K562 (cell line): ENCODE measurements around the gene MXI1. TPM values are rescaled to one million over a fixed set of nuclear protein-coding genes. Genes with fewer than 3 reads are reported as not detected.

Source experiments
- ATAC-seq: fragments of 200-7000 bp; cut with Tn5 transposase; 3 replicates; pipeline ENCODE4 v1.9.1; 2020; ENCODE audit warnings: moderate library complexity
- BruUV-seq: library from RNA; stranded (reverse); fragments of 400-500 nt; replicated peaks from 2 replicates; lab custom pipeline; 2021; lab: Mats Ljungman, UMichigan
- CTCF ChIA-PET: fragments of 300-600 bp; formaldehyde crosslinking; extraction: SDS; loops from one replicate; lab custom pipeline; 2021; ENCODE audit warnings: low intra/inter-chr PET ratio; lab: Yijun Ruan, JAX
- POLR2A ChIA-PET: fragments of 300-600, 350-650 bp; sonication (Branson Sonifier 250); formaldehyde crosslinking; extraction: SDS; loops from one replicate; lab custom pipeline; 2021; ENCODE audit warnings: antibody characterized with exemption, inconsistent platforms; lab: Yijun Ruan, JAX
- DNase-seq, 4 experiments: peaks; one replicate each; pipeline versions ENCODE4 v3.0.0 to v3.0.0-alpha.2; 2011 to 2018; ENCODE audit warnings: low spot score in 3 of 4, mixed read lengths in 3 of 4; ENCODE audit errors: extremely low read depth in 1 of 4
- FAIRE-seq: peaks from 2 replicates; lab custom pipeline; 2011; peaks lifted over from hg19 to GRCh38; lab: Jason Lieb, UNC
- H2AFZ ChIP-seq: 2 replicates; pipeline ENCODE4 v1.6.0; 2011; ENCODE audit warnings: low read depth, low read length, control low read depth, inconsistent platforms
- H3K27ac ChIP-seq: fragments of 200-600 bp; 3 replicates; pipeline ENCODE4 v1.8.0; 2011; ENCODE audit warnings: low read depth, mild to moderate bottlenecking, control low read depth, inconsistent platforms, low read length, moderate library complexity, mixed read lengths; ENCODE audit errors: extremely low read depth
- H3K27me3 ChIP-seq, 2 experiments: fragments of 300-600 bp in 1 of 2; 2 replicates in 1 of 2; 3 replicates in 1 of 2; pipeline versions ENCODE4 v1.6.0 to v1.8.0; 2011; ENCODE audit warnings: inconsistent platforms in 2 of 2, low read length in 2 of 2, mild to moderate bottlenecking in 1 of 2, mixed read lengths in 1 of 2, moderate library complexity in 1 of 2; ENCODE audit not compliant: control insufficient read depth in 2 of 2, insufficient read depth in 2 of 2
- H3K36me3 ChIP-seq: fragments of 300-600 bp; 3 replicates; pipeline ENCODE4 v1.8.0; 2011; ENCODE audit warnings: mild to moderate bottlenecking, low read length, inconsistent platforms; ENCODE audit not compliant: control insufficient read depth, insufficient read depth
- H3K4me1 ChIP-seq, 2 experiments: fragments of 200-600 bp in 1 of 2; replicated peaks in 1 of 2; 2 replicates in 1 of 2; 3 replicates in 1 of 2; pipeline versions ENCODE4 v1.5.1 to v1.8.0; 2011; ENCODE audit warnings: inconsistent platforms in 2 of 2, low read length in 2 of 2, mild to moderate bottlenecking in 1 of 2, mixed read lengths in 1 of 2, moderate library complexity in 1 of 2; ENCODE audit not compliant: control insufficient read depth in 2 of 2, insufficient read depth in 2 of 2
- H3K4me2 ChIP-seq: 2 replicates; pipeline ENCODE4 v1.6.1; 2011; ENCODE audit warnings: low read length, control low read depth, inconsistent platforms, mixed read lengths; ENCODE audit not compliant: insufficient read depth
- H3K4me3 ChIP-seq: fragments of 200-600 bp; sonication (generic), shearing (Covaris generic); 2 replicates; pipeline ENCODE4 v1.5.1; 2016; ENCODE audit warnings: control low read depth, inconsistent platforms
- H3K79me2 ChIP-seq: fragments of 200-600 bp; 3 replicates; pipeline ENCODE4 v1.8.0; 2011; ENCODE audit warnings: low read length, inconsistent platforms; ENCODE audit not compliant: control insufficient read depth, insufficient read depth
- H3K9ac ChIP-seq, 2 experiments: 2 replicates each; pipeline versions ENCODE4 v1.6.0 to v1.6.1; 2011; ENCODE audit warnings: low read depth in 2 of 2, low read length in 2 of 2, control low read depth in 1 of 2, inconsistent platforms in 1 of 2, mild to moderate bottlenecking in 1 of 2, mixed read lengths in 1 of 2; ENCODE audit not compliant: insufficient read depth in 1 of 2
- H3K9me1 ChIP-seq: one replicate; pipeline ENCODE4 v1.6.0; 2011; ENCODE audit warnings: inconsistent platforms, mild to moderate bottlenecking, low read length, moderate library complexity; ENCODE audit not compliant: control insufficient read depth, insufficient read depth
- H3K9me3 ChIP-seq: replicated peaks from 2 replicates; pipeline ENCODE4 v1.5.1; 2011; ENCODE audit warnings: low read depth, low read length, inconsistent platforms; ENCODE audit not compliant: control insufficient read depth, insufficient read depth
- H4K20me1 ChIP-seq: replicated peaks from 2 replicates; pipeline ENCODE4 v1.6.1; 2011; ENCODE audit warnings: low read length, inconsistent platforms, mixed read lengths; ENCODE audit not compliant: control insufficient read depth, insufficient read depth
- NCOA4 ChIP-seq: fragments of 450-650 bp; IDR thresholded peaks from 2 replicates; pipeline ENCODE4 v1.6.1; 2018; ENCODE audit warnings: mild to moderate bottlenecking; ENCODE audit not compliant: partially characterized antibody
- ZNF584 ChIP-seq: fragments of 200-800 bp; sonication (Bioruptor generic); IDR thresholded peaks from 2 replicates; pipeline ENCODE4 v1.6.1; 2016; ENCODE audit warnings: low read depth, mild to moderate bottlenecking, missing genetic modification characterization, missing compliant biosample characterization
- WGBS: fragments of 100-300 bp; shearing (Covaris generic); methylation state at CpG from one replicate; pipeline ENCODE4 v1.1.6; 2016; ENCODE audit warnings: low coverage, mixed read lengths; ENCODE audit not compliant: insufficient coverage; ENCODE audit errors: missing lambda C conversion rate; 5-methylcytosine and 5-hydroxymethylcytosine counted together
- in situ Hi-C: fragments of 300-500 bp; cut with MboI; formaldehyde crosslinking; loops from 4 replicates; pipeline ENCODE4 v1.15.0; 2018; ENCODE audit warnings: inconsistent platforms, mixed read lengths
- intact Hi-C: fragments of 100-400 bp; cut with micrococcal nuclease; formaldehyde crosslinking; loops from 2 replicates; pipeline ENCODE4 v1.14.2; 2022
- polyA plus RNA-seq, 8 experiments: library from polyadenylated mRNA; depleted of rRNA in 4 of 8; stranded (reverse) in 5 of 8; unstranded in 3 of 8; fragments of >200 nt; fragmentation: Nextera tagmentation in 2 of 8; fragmentation: Illumina TruSeq in 1 of 8; extraction: Ambion mirVana in 2 of 8; extraction: Trizol in 1 of 8; gene quantifications; 2 replicates each; pipeline versions ENCODE4 v1.2.1 to v1.2.3, GENCODE V29; 2011 to 2014; ENCODE audit warnings: inconsistent platforms in 1 of 8, missing spikeins in 1 of 8
- total RNA-seq, 7 experiments: library from RNA; depleted of rRNA in 6 of 7; stranded (reverse); fragments of >200 nt in 6 of 7; fragmentation: Illumina TruSeq in 2 of 7; extraction: Trizol in 2 of 7; gene quantifications; 2 replicates each; pipeline versions ENCODE4 v1.2.1 to v1.2.3, GENCODE V29; 2011 to 2021; ENCODE audit warnings: low replicate concordance in 1 of 7
- TF ChIP-seq, protein P1 (sequence below): IDR thresholded peaks from 2 replicates; pipeline ENCODE4 v1.6.1; 2011; ENCODE audit warnings: borderline replicate concordance, low read depth, mild to moderate bottlenecking, moderate library complexity, low read length; ENCODE audit not compliant: insufficient read depth, poor library complexity, severe bottlenecking

The MXI1 gene
- total and polyA plus RNA-seq, 9 of the 15 experiments (the other 6 are each of a cell fraction or from before 2014, with no cell fraction given), result 9.1 to 23.7 (median 14.8) TPM

DNA sequence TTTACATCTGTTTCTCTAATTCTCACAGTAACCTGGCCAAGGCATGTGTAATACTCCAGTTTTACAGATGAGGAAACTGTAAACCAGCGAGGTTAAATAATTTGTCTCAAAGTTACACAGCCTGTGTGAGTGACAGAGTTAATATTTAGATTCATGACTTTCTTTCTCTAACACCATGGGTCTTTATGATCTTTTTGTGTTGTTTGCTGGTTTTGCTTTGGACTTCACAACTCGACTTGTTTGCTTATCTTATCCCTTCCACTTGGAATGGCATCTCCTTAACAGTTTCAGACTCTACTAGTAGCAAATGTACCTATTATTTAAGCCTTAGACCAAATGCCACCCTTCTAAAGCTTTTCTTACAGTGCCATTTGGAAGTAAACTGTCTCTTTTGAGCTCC lies 34.4 kb downstream of the MXI1 start:
- H3K27ac ChIP-seq, result no peak overlapping the region
- no TSS peak for BruUV-seq
- 17% methylated on average over 2 of the region's 2 CpGs for WGBS
- CTCF ChIA-PET, result no interaction called here
- H3K4me1 ChIP-seq, result peaks cover 0 to 9% of the 10 kb centered on the region in 2 experiments; a peak in 2 of 5 replicates
- no peak overlapping the region; the same call in 1 of the 2 replicates for H3K4me2 ChIP-seq
- H3K9me1 ChIP-seq, result no peaks in the 10 kb centered on the region
- in situ Hi-C loops, result no loop called here
- POLR2A ChIA-PET, result interaction anchor here (1.2 to 1.3 kb wide), 2 partner anchors 8 to 10 kb away, joined by 3 to 5 read pairs; no protein-coding TSS in a partner anchor
- no peak overlapping the region for H3K9ac ChIP-seq
- peak; percentile 33; the same call in 1 of the 3 replicates for ATAC-seq
- no peak overlapping the region for H2AFZ ChIP-seq
- TF ChIP-seq, protein P1, sequence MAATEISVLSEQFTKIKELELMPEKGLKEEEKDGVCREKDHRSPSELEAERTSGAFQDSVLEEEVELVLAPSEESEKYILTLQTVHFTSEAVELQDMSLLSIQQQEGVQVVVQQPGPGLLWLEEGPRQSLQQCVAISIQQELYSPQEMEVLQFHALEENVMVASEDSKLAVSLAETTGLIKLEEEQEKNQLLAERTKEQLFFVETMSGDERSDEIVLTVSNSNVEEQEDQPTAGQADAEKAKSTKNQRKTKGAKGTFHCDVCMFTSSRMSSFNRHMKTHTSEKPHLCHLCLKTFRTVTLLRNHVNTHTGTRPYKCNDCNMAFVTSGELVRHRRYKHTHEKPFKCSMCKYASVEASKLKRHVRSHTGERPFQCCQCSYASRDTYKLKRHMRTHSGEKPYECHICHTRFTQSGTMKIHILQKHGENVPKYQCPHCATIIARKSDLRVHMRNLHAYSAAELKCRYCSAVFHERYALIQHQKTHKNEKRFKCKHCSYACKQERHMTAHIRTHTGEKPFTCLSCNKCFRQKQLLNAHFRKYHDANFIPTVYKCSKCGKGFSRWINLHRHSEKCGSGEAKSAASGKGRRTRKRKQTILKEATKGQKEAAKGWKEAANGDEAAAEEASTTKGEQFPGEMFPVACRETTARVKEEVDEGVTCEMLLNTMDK, result no peak
- peaks cover 52% of the 10 kb centered on the region for H3K79me2 ChIP-seq
- H4K20me1 ChIP-seq, result no peaks in the 10 kb centered on the region
- FAIRE-seq, result no peak
- H3K4me3 ChIP-seq, result no peak overlapping the region
- peaks cover 20% of the 10 kb centered on the region; the same call in 2 of the 3 replicates for H3K36me3 ChIP-seq
- intact Hi-C loops, result loop anchor here (5.0 kb wide), 1 partner anchor 35 kb away; no protein-coding TSS in a partner anchor
- no peaks in the 10 kb centered on the region for H3K9me3 ChIP-seq
- DNase-seq, result no peak
- H3K27me3 ChIP-seq, result no peaks in the 10 kb centered on the region

GRCh38 chr10:110242511-110242910 lies 35.1 kb downstream of the MXI1 start:
- ATAC-seq, result no peak
- FAIRE-seq, result no peak
- intact Hi-C loops, result loop anchor here (5.0 kb wide), 1 partner anchor 35 kb away; no protein-coding TSS in a partner anchor
- no peak overlapping the region for H3K9ac ChIP-seq
- peaks cover 0 to 9% of the 10 kb centered on the region in 2 experiments; a peak in 2 of 5 replicates for H3K4me1 ChIP-seq
- no peak for DNase-seq
- BruUV-seq, result no TSS peak
- ChIA-PET POLR2A (interaction anchor here (0.7 kb wide), 1 partner anchor 13 kb away, joined by 3 read pairs; no protein-coding TSS in a partner anchor), CTCF (no interaction called here)
- no peak overlapping the region for H2AFZ ChIP-seq
- no peak for TF ChIP-seq ZNF584 (CRISPR knock-in tag)
- TF ChIP-seq NCOA4, result no peak
- no peak overlapping the region for H3K4me3 ChIP-seq
- H3K36me3 ChIP-seq, result peaks cover 14% of the 10 kb centered on the region; the same call in 2 of the 3 replicates
- no peaks in the 10 kb centered on the region for H3K9me1 ChIP-seq
- H4K20me1 ChIP-seq, result no peaks in the 10 kb centered on the region
- no peaks in the 10 kb centered on the region for H3K9me3 ChIP-seq
- no peak overlapping the region for H3K4me2 ChIP-seq
- H3K27me3 ChIP-seq, result no peaks in the 10 kb centered on the region
- no peak overlapping the region for H3K27ac ChIP-seq
- H3K79me2 ChIP-seq, result peaks cover 52% of the 10 kb centered on the region
- WGBS, result 88% methylated on average over 1 of the region's 1 CpG
- in situ Hi-C loops, result no loop called here
